Skeletal muscle tissue (tissue), 4 donors: ENCODE results near the gene RARB. TPM values are rescaled to one million over a fixed set of nuclear protein-coding genes. Genes with fewer than 3 reads are reported as not detected.

Source experiments
- H3K27ac ChIP-seq: one replicate; pipeline ENCODE4 v1.7.0; 2013; ENCODE audit warnings: mild to moderate bottlenecking, low read depth, low read length, inconsistent platforms
- H3K27me3 ChIP-seq, 3 donors: one replicate each; pipeline ENCODE4 v1.7.0; 2013; ENCODE audit warnings: low read length in 3 of 3; ENCODE audit not compliant: control insufficient read depth in 3 of 3, insufficient read depth in 3 of 3
- H3K36me3 ChIP-seq, 3 donors: one replicate each; pipeline ENCODE4 v1.7.0; 2013; ENCODE audit warnings: low read length in 3 of 3; ENCODE audit not compliant: control insufficient read depth in 3 of 3, insufficient read depth in 3 of 3
- H3K4me1 ChIP-seq, 3 donors: one replicate each; pipeline ENCODE4 v1.7.0; 2013; ENCODE audit warnings: low read length in 3 of 3, mild to moderate bottlenecking in 3 of 3; ENCODE audit not compliant: control insufficient read depth in 3 of 3, insufficient read depth in 3 of 3
- H3K4me3 ChIP-seq, 3 donors: one replicate each; pipeline ENCODE4 v1.7.0; 2013; ENCODE audit warnings: low read length in 3 of 3
- H3K9ac ChIP-seq, 3 donors: one replicate each; pipeline ENCODE4 v1.7.0; 2013; ENCODE audit warnings: low read length in 3 of 3, mild to moderate bottlenecking in 3 of 3, moderate library complexity in 2 of 3, low read depth in 1 of 3
- H3K9me3 ChIP-seq, 3 donors: one replicate each; pipeline ENCODE4 v1.7.0; 2013; ENCODE audit warnings: low read length in 3 of 3; ENCODE audit not compliant: control insufficient read depth in 3 of 3
- total RNA-seq: library from RNA; depleted of rRNA; stranded (reverse); fragments of >200 nt; gene quantifications from one replicate; pipeline ENCODE4 v1.2.3, GENCODE V29; 2014
- donor health status: Osteomylitis.

Gene RARB
- total RNA-seq, 1 donor from 2014 or later, result 20.9 TPM

DNA sequence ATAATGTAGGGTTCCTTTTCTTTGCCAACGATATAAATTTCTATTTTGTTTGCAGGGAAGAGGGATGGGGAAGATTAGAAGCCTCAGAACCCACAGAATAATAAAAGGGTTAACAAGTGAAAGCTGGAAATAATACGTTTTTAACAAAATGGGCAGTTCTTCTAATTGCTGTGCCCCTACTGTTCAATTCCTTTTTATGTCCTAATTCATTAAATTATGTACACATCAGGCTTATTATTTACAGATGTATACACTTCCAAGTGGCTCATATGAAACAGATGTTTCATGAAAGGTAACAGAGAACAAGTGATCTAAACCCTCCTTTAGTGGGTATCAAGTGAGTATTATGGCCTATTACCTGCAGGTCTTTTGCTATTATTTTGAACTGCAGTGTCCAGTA is 16.2 kb downstream of the RARB start:
- Histone ChIP-seq H3K27ac (no peak overlapping the region), H3K4me1 (peaks cover 5 to 8% (median 6%) of the 10 kb centered on the region in 3 donors), H3K36me3 (no peaks in the 10 kb centered on the region), H3K9me3 (no peaks in the 10 kb centered on the region), H3K9ac (no peak overlapping the region), H3K27me3 (no peaks in the 10 kb centered on the region), H3K4me3 (no peak overlapping the region)

DNA sequence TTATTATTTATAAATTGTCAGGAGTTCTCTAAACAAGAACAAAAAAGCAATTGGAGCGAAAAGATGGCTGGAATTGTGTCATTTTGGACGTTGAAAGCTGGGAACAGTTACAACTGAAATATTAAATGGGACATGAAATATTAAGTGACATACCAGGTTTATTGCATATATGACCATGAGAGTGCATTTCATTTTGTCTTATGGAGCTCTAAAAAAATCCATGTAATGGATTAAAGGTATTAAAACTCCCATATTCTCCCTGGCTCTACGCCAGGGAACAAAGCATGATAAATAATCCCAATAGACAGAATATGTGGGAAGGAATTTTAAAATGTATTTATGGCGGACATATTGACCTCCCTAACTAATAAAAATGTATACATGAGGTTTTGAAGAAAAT is 17.7 kb downstream of the RARB start:
- no peak overlapping the region for H3K27ac ChIP-seq
- peaks cover 8 to 10% (median 9%) of the 10 kb centered on the region in 3 donors for H3K4me1 ChIP-seq
- no peaks in the 10 kb centered on the region for H3K27me3 ChIP-seq
- no peaks in the 10 kb centered on the region for H3K9me3 ChIP-seq
- no peak overlapping the region for H3K4me3 ChIP-seq
- no peak overlapping the region for H3K9ac ChIP-seq
- H3K36me3 ChIP-seq, result no peaks in the 10 kb centered on the region

DNA sequence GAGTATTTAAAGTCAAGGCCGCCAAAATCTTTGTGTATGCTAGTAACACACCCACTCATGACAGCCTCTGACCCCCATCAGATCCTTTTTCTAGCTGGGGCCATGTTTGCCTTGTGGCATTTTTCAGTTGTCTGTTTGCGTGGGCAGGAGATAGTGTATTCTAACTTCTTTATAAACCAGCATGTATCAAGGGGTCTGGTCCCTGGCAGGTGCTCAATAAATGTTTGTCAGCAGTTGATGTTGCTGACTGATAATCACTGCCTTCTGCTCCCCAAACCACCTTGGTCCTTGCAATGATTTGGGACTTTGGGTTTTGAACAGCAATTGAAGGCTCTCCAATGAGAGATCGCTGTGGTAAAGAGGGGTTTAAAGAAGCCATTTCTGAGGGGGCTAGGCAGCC is 19.2 kb downstream of the RARB start:
- no peak overlapping the region for H3K4me3 ChIP-seq
- no peaks in the 10 kb centered on the region for H3K9me3 ChIP-seq
- peaks cover 8 to 10% (median 9%) of the 10 kb centered on the region in 3 donors for H3K4me1 ChIP-seq
- no peaks in the 10 kb centered on the region for H3K27me3 ChIP-seq
- no peak overlapping the region for H3K27ac ChIP-seq
- no peaks in the 10 kb centered on the region for H3K36me3 ChIP-seq
- H3K9ac ChIP-seq, result no peak overlapping the region

GRCh38 chr3:25447925-25448324 is 19.9 kb downstream of the RARB start:
- no peaks in the 10 kb centered on the region for H3K9me3 ChIP-seq
- no peak overlapping the region for H3K9ac ChIP-seq
- no peak overlapping the region for H3K4me3 ChIP-seq
- no peak overlapping the region for H3K27ac ChIP-seq
- H3K4me1 ChIP-seq, result peaks cover 9 to 12% (median 10%) of the 10 kb centered on the region in 3 donors
- no peaks in the 10 kb centered on the region for H3K27me3 ChIP-seq
- H3K36me3 ChIP-seq, result no peaks in the 10 kb centered on the region

- peaks cover 12 to 13% (median 13%) of the 10 kb centered on the region in 3 donors for H3K4me1 ChIP-seq
- H3K36me3 ChIP-seq, result no peaks in the 10 kb centered on the region
- peak overlapping the region; percentile 46 for H3K27ac ChIP-seq
- no peaks in the 10 kb centered on the region for H3K27me3 ChIP-seq
- H3K4me3 ChIP-seq, result peak overlapping the region in 1 of 3 donors; percentile 52
- no peaks in the 10 kb centered on the region for H3K9me3 ChIP-seq
- peak overlapping the region; percentile 14 to 63 (median 33) for H3K9ac ChIP-seq
Observed at GRCh38 chr3:25448750-25449692, 21.0 kb downstream of the RARB start.

DNA sequence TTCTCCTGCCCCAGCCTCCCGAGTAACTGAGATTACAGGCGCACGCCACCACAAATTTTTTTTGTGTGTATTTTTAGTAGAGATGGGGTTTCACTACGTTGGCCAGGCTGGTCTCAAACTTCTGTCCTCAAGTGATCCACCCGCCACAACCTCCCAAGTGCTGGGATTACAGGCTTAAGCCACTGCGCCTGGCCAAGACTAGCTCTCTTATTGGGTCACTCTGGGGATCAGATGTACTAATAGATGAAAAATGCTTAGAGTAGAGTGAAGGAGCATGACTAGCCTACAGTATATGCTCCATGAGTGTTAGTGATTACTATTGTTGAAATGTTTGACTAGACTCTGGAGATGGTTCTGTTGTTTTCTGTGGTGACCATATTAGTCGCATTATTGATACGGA is 21.8 kb downstream of the RARB start:
- Histone ChIP-seq H3K4me3 (no peak overlapping the region), H3K9ac (no peak overlapping the region), H3K36me3 (no peaks in the 10 kb centered on the region), H3K27me3 (no peaks in the 10 kb centered on the region), H3K9me3 (no peaks in the 10 kb centered on the region), H3K27ac (peak overlapping the region; percentile 46), H3K4me1 (peaks cover 12 to 21% (median 15%) of the 10 kb centered on the region in 3 donors)

GRCh38 chr3:25452192-25452591 is 24.1 kb downstream of the RARB start:
- Histone ChIP-seq H3K4me3 (no peak overlapping the region), H3K27ac (no peak overlapping the region), H3K27me3 (no peaks in the 10 kb centered on the region), H3K36me3 (no peaks in the 10 kb centered on the region), H3K4me1 (peaks cover 15 to 32% (median 18%) of the 10 kb centered on the region in 3 donors), H3K9ac (no peak overlapping the region), H3K9me3 (no peaks in the 10 kb centered on the region)

- no peak overlapping the region for H3K27ac ChIP-seq
- H3K4me1 ChIP-seq, result peaks cover 18 to 36% (median 22%) of the 10 kb centered on the region in 3 donors
- no peak overlapping the region for H3K4me3 ChIP-seq
- H3K36me3 ChIP-seq, result no peaks in the 10 kb centered on the region
- no peaks in the 10 kb centered on the region for H3K27me3 ChIP-seq
- no peaks in the 10 kb centered on the region for H3K9me3 ChIP-seq
- no peak overlapping the region for H3K9ac ChIP-seq
Observed at GRCh38 chr3:25452740-25453139, 24.7 kb downstream of the RARB start.

- no peak overlapping the region for H3K9ac ChIP-seq
- H3K27ac ChIP-seq, result no peak overlapping the region
- peaks cover 22 to 37% (median 23%) of the 10 kb centered on the region in 3 donors for H3K4me1 ChIP-seq
- no peaks in the 10 kb centered on the region for H3K27me3 ChIP-seq
- H3K9me3 ChIP-seq, result no peaks in the 10 kb centered on the region
- no peaks in the 10 kb centered on the region for H3K36me3 ChIP-seq
- H3K4me3 ChIP-seq, result peak overlapping the region in 1 of 3 donors; percentile 61
Observed at GRCh38 chr3:25453619-25454004, 25.5 kb downstream of the RARB start.
